NCI-H510A (cell line): ENCODE measurements around the gene FBXW7.

Source experiments
- DNase-seq: peaks from one replicate; lab custom pipeline; 2025; lab: John Stamatoyannopoulos, UW

The FBXW7 gene

DNA sequence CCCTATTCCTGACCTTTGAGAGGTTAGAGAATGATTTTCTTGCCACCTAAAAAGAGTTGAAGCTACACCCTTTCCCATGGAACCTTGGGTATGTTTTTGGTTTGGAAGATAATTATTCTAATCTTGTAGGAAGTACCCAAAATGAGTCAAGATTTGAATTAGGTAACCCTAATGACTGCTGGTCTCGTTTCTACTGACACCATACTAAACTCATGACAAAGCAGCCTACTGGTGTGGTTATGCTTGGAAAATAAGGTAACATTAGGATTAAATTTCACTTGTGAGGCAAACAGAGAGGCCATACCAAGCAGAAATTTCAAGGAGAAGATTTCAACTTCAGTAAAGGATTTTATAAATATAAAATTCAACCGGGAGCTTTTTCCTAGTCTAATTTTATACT lies 107.9 kb downstream of the FBXW7 start:
- no peak for DNase-seq

DNA sequence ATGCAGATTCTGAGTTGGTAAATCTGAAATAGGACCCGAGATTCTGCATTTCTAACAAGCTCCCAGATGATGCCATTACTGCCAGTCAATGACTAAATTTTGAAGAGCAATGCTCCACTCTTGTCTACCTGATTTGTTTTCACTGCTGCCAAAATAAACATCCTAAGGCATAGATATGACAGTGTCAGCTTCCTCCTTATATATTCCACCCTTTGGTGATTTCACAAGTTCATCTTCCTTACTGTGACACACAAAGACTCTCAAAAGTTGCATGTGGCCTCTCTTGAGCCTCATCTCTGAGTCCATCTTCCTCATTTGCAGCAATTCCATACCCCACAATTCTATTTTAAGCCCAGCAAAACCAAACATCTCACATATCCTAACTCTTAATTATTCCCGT lies 110.9 kb downstream of the FBXW7 start:
- no peak for DNase-seq

DNA sequence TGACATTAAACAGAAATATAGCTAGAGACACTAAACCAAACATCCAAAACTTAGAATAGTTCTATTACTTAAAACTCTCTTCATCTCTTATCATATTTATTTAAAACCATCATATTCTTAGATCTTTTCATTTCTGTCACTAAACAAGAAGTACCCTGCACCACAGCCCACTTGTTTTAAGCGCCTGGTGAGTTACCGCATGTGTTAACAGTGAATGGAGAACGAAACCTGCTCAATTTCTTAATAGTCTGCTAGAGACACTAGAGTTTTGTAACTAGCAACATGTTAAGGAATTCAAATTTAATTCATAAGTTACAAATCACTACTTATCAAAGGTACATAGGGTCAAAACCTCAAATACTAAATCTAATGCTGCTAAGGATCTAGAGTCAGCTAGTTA lies 111.5 kb downstream of the FBXW7 start:
- no peak for DNase-seq

DNA sequence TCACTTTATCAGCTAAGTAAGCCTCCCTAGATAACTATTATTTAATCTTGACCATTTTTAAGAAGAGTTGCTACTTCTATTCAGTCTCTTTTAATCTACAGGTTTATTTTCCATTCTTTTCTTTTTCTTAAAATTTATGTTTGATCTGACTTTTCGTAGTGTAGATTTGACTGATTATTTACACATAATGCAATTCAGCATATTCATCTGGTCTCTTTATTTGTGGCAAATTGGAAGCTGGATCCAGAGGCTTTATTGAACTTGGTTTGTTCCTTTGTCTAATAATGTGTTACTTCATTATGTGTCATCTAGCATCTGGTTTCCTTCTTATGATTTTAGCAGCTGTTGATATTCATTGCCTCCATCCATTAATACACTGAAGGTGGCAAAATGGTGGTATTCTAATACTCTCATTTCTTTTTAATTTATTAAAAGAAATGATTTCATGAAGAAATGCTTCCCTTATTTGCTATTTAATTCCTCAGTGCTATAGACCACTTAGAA lies 113.0 kb downstream of the FBXW7 start:
- no peak for DNase-seq

- DNase-seq = no peak
Observed at GRCh38 chr4:152421576-152421975, 114.3 kb downstream of the FBXW7 start.

GRCh38 chr4:152419809-152420208 lies 116.1 kb downstream of the FBXW7 start:
- no peak for DNase-seq

GRCh38 chr4:152417673-152418072 lies 118.2 kb downstream of the FBXW7 start:
- no peak for DNase-seq

- DNase-seq = no peak
Observed at GRCh38 chr4:152415980-152416379, 119.9 kb downstream of the FBXW7 start.

- no peak for DNase-seq
Observed at GRCh38 chr4:152408514-152409327, 127.2 kb downstream of the FBXW7 start.

DNA sequence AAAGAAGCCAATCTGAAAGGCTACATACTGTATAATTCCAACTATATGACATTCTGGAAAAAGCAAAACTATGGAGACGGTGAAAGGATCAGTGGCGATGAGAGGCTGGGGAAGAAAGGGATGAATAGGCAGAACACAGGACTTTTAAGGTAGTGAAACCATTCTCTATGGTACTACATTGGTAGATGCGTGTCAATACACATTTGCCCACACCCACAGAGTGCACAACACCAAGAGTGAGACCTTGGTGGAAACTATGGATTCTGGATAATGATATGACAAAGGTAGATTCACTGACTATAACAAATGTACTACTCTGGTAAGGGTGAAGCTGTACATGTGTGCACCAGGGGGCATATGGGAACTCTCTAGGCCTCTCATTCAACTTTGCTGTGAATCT lies 134.5 kb downstream of the FBXW7 start:
- no peak for DNase-seq

- no peak for DNase-seq
Observed at GRCh38 chr4:152399246-152399645, 136.6 kb downstream of the FBXW7 start.

GRCh38 chr4:152398060-152398459 lies 137.8 kb downstream of the FBXW7 start:
- DNase-seq = no peak

DNA sequence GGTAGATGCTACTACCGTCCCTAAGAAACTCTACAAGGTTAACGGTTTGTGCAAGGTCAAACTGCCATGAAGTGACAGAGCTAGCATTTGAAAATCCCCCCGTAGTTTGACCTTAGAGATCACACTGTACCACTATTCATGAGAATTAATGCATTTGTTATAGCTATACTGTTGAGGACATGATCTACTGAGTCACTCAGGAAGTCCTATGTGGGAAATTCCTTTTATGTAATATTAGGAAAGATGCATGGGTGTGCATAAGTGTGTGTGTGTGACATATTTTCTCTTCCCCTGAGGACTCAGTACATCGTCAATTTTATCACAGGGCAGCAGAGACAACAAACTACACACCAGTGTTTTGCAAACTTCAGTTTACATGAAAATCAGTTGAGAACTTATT lies 141.1 kb downstream of the FBXW7 start:
- DNase-seq = no peak

DNA sequence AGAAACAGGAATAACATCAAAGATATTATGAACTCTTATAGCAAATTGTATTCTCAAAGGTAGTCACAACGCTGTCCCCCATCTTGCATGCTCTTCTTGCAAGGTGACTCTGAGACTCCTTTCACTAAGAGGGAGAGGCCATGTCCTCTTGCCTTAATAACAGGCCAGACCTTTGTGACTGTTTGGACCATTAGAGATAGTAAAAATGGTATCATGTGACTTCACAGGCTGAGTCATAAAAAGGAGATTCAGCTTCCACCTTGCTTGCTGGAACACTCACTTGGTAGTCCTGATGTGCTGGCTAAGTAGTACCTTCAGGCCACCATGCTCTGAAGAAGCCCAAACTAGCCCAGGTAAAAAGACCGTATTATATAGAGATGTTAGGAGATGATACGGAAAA lies 143.8 kb downstream of the FBXW7 start:
- no peak for DNase-seq

DNA sequence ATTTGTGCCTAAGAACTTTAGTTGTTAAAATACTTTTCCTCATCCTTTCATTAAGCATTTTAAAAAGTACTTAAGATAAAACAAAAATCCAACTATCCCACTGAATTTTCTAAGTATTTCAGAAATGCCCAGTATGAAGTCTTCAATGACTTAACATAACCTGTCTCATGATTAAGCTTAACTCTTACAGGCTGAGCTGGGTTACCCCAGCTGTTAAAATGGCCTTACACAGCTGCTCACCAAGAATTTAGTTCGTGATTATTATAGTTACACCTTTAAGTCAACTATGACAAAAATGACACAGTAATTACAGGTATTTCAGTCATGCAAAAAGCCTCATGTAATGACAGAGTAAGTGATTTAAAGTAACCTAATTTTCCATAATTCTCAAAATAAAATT lies 145.7 kb downstream of the FBXW7 start:
- no peak for DNase-seq

DNA sequence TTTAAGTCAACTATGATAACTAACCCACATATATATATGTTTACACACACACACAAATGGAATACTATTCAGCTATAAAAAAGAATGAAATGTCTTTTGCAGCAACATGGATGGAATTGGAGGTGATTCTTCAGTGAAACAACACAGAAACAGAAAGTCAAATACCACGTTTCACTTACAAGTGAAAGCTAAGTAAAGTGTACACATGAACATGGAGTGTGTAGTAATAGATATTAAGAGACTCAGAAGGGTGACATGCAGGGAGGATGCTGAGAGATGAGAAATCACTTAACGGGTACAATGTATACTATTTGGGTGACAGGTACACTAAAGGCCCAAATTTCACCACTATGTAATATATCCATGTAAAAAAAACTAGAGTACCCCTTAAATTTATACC lies 146.5 kb downstream of the FBXW7 start:
- DNase-seq = no peak

- DNase-seq = no peak
Observed at GRCh38 chr4:152385551-152385950, 150.3 kb downstream of the FBXW7 start.

- no peak for DNase-seq
Observed at GRCh38 chr4:152382057-152382785, 153.7 kb downstream of the FBXW7 start.

DNA sequence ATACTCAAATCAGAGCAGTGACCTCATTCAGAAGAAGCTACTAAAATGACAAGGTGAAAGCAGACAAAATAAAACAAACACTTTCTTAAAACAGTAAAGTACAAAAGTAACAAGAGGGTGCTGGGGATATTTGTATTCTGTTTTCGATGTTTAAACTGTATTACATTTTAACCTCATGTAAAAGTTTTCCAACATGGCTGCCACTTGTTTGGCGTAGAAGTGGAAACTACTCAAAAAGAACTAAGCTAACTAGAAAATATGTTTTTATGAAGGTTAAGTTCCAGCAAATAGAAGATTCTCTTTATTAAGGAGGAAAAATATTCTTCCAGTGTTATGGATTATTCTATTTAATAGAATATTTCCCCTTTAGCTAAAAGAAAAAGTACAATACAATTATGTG lies 155.0 kb downstream of the FBXW7 start:
- no peak for DNase-seq

DNA sequence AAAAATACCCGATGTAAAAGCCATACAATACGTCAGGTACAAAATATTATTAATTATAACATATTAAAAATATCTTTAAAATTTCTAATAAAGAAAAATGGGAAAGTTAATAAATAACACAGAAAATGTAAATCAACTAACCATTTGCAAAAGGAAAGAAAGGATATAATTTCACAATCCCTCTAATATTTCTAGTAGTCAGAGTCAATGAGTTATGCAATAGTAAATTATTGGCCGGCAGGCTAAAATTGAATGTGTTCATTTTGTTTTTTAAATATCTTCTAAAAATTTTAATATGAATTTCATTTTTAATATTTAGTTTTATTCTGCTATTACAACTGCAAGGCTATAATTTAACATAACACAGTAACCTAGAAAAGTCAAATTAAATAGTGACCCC lies 155.7 kb downstream of the FBXW7 start:
- DNase-seq = no peak

- DNase-seq = no peak
Observed at GRCh38 chr4:152374606-152375285, 161.1 kb downstream of the FBXW7 start.

- DNase-seq = no peak
Observed at GRCh38 chr4:152374153-152374552, 161.7 kb downstream of the FBXW7 start.

DNA sequence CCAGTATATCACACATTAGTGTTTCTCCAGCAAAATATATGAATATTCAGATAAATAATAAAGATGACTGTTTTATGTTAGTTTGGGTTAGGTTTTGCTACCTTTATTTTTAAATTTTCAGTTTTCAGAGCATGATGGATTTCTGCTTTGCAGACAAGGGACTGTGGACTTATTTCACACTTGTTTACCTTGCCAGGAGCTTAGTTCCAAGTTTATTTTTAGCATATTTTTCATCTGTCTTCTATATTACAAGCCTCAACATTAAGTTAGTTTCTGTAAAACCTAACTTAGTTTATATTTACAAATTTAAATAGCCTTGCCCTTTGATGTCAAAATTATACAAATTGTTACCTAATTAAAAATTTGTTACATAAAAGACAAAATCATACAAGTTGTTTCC lies 163.4 kb downstream of the FBXW7 start:
- DNase-seq = no peak
